Fibroblast of mammary gland (primary cell): ENCODE measurements around the gene PPEF1.

Experiments used
- DNase-seq: peaks from one replicate; pipeline ENCODE4 v3.0.0-alpha.2; 2010; ENCODE audit warnings: low read depth
- H3K4me3 ChIP-seq: 2 replicates; pipeline ENCODE4 v1.5.1; 2011; ENCODE audit warnings: low read depth, mild to moderate bottlenecking, low read length, moderate library complexity; ENCODE audit not compliant: control insufficient read depth
- CTCF ChIP-seq: conservative IDR thresholded peaks from 2 replicates; pipeline ENCODE4 v1.5.1; 2011; ENCODE audit warnings: low read depth, low read length, inconsistent platforms; ENCODE audit not compliant: control insufficient read depth, insufficient read depth

The PPEF1 gene

GRCh38 chrX:18702362-18703195 is 4.9 kb upstream of the PPEF1 start:
- no peak for TF ChIP-seq CTCF
- DNase-seq: peak; percentile 49
- H3K4me3 ChIP-seq: no peak overlapping the region

- no peak for TF ChIP-seq CTCF
- DNase-seq: no peak
- H3K4me3 ChIP-seq: no peak overlapping the region
Observed at GRCh38 chrX:18709833-18710232, 2.4 kb downstream of the PPEF1 start.

- TF ChIP-seq CTCF: no peak
- H3K4me3 ChIP-seq: no peak overlapping the region
- no peak for DNase-seq
Observed at GRCh38 chrX:18714910-18715309, 7.5 kb downstream of the PPEF1 start.

GRCh38 chrX:18719852-18720251 is 12.4 kb downstream of the PPEF1 start:
- TF ChIP-seq CTCF: no peak
- H3K4me3 ChIP-seq: no peak overlapping the region
- DNase-seq: no peak

- no peak for TF ChIP-seq CTCF
- DNase-seq: no peak
- no peak overlapping the region for H3K4me3 ChIP-seq
Observed at GRCh38 chrX:18721683-18722499, 14.4 kb downstream of the PPEF1 start.

- no peak for DNase-seq
- no peak overlapping the region for H3K4me3 ChIP-seq
- TF ChIP-seq CTCF: no peak
Observed at GRCh38 chrX:18722500-18723071, 15.1 kb downstream of the PPEF1 start.
